Stomach smooth muscle (tissue), 2 donors: Measurements from ENCODE around the gene PMPCA.

Experiments used
- H3K27ac ChIP-seq: one replicate; pipeline ENCODE4 v1.7.0; 2013; ENCODE audit warnings: mild to moderate bottlenecking, low read length, inconsistent platforms
- H3K27me3 ChIP-seq, 2 donors: one replicate each; pipeline ENCODE4 v1.7.0; 2013; ENCODE audit warnings: low read length in 2 of 2; ENCODE audit not compliant: insufficient read depth in 2 of 2, control insufficient read depth in 1 of 2
- H3K36me3 ChIP-seq, 2 donors: one replicate each; pipeline ENCODE4 v1.7.0; 2013; ENCODE audit warnings: low read length in 2 of 2; ENCODE audit not compliant: control insufficient read depth in 2 of 2, insufficient read depth in 2 of 2
- H3K4me1 ChIP-seq: one replicate; pipeline ENCODE4 v1.7.0; 2013; ENCODE audit warnings: low read length; ENCODE audit not compliant: control insufficient read depth, insufficient read depth
- H3K4me3 ChIP-seq, 2 donors: one replicate each; pipeline ENCODE4 v1.7.0; 2013; ENCODE audit warnings: low read length in 2 of 2
- H3K9ac ChIP-seq, 2 donors: one replicate each; pipeline ENCODE4 v1.7.0; 2013; ENCODE audit warnings: low read length in 2 of 2, mild to moderate bottlenecking in 1 of 2
- H3K9me3 ChIP-seq, 2 donors: one replicate each; pipeline ENCODE4 v1.7.0; 2013; ENCODE audit warnings: low read length in 2 of 2; ENCODE audit not compliant: control insufficient read depth in 2 of 2
- donor health status: healthy.
- donor health status: Pancreatic carcinoma.

The PMPCA gene

GRCh38 chr9:136366826-136367225 lies 43.6 kb upstream of the PMPCA start:
- no peak overlapping the region for H3K4me3 ChIP-seq
- no peaks in the 10 kb centered on the region for H3K9me3 ChIP-seq
- H3K4me1 ChIP-seq = peaks cover 18% of the 10 kb centered on the region
- no peaks in the 10 kb centered on the region for H3K36me3 ChIP-seq
- no peak overlapping the region for H3K9ac ChIP-seq
- H3K27me3 ChIP-seq = peaks cover 0 to 6% of the 10 kb centered on the region in 2 donors
- H3K27ac ChIP-seq = no peak overlapping the region

- H3K4me1 ChIP-seq = peaks cover 14% of the 10 kb centered on the region
- H3K36me3 ChIP-seq = no peaks in the 10 kb centered on the region
- peaks cover 0 to 6% of the 10 kb centered on the region in 2 donors for H3K27me3 ChIP-seq
- no peak overlapping the region for H3K27ac ChIP-seq
- no peak overlapping the region for H3K4me3 ChIP-seq
- no peaks in the 10 kb centered on the region for H3K9me3 ChIP-seq
- no peak overlapping the region for H3K9ac ChIP-seq
Observed at GRCh38 chr9:136367296-136368145, 42.9 kb upstream of the PMPCA start.

- Histone ChIP-seq H3K4me1 (peaks cover 13% of the 10 kb centered on the region), H3K9ac (no peak overlapping the region), H3K27me3 (peaks cover 0 to 6% of the 10 kb centered on the region in 2 donors), H3K27ac (no peak overlapping the region), H3K4me3 (no peak overlapping the region), H3K36me3 (no peaks in the 10 kb centered on the region), H3K9me3 (no peaks in the 10 kb centered on the region)
Observed at GRCh38 chr9:136368190-136368589, 42.3 kb upstream of the PMPCA start.

GRCh38 chr9:136370037-136370436 lies 40.4 kb upstream of the PMPCA start:
- Histone ChIP-seq H3K27ac (no peak overlapping the region), H3K36me3 (peaks cover 0 to 2% of the 10 kb centered on the region in 2 donors), H3K4me3 (no peak overlapping the region), H3K27me3 (no peaks in the 10 kb centered on the region), H3K9me3 (no peaks in the 10 kb centered on the region), H3K9ac (no peak overlapping the region), H3K4me1 (peaks cover 8% of the 10 kb centered on the region)

- Histone ChIP-seq H3K27me3 (no peaks in the 10 kb centered on the region), H3K36me3 (peaks cover 0 to 2% of the 10 kb centered on the region in 2 donors), H3K9ac (no peak overlapping the region), H3K9me3 (no peaks in the 10 kb centered on the region), H3K4me3 (no peak overlapping the region), H3K4me1 (peaks cover 10% of the 10 kb centered on the region), H3K27ac (no peak overlapping the region)
Observed at GRCh38 chr9:136370687-136371532, 39.5 kb upstream of the PMPCA start.

- H3K4me3 ChIP-seq = no peak overlapping the region
- H3K27ac ChIP-seq = no peak overlapping the region
- no peak overlapping the region for H3K9ac ChIP-seq
- H3K27me3 ChIP-seq = no peaks in the 10 kb centered on the region
- H3K9me3 ChIP-seq = no peaks in the 10 kb centered on the region
- peaks cover 10% of the 10 kb centered on the region for H3K4me1 ChIP-seq
- H3K36me3 ChIP-seq = peaks cover 0 to 2% of the 10 kb centered on the region in 2 donors
Observed at GRCh38 chr9:136371533-136371880, 39.0 kb upstream of the PMPCA start.

GRCh38 chr9:136372006-136372405 lies 38.5 kb upstream of the PMPCA start:
- H3K4me1 ChIP-seq = peaks cover 10% of the 10 kb centered on the region
- no peak overlapping the region for H3K9ac ChIP-seq
- H3K36me3 ChIP-seq = peaks cover 0 to 2% of the 10 kb centered on the region in 2 donors
- no peaks in the 10 kb centered on the region for H3K27me3 ChIP-seq
- no peak overlapping the region for H3K4me3 ChIP-seq
- H3K27ac ChIP-seq = no peak overlapping the region
- no peaks in the 10 kb centered on the region for H3K9me3 ChIP-seq

- peaks cover 10% of the 10 kb centered on the region for H3K4me1 ChIP-seq
- peaks cover 0 to 2% of the 10 kb centered on the region in 2 donors for H3K36me3 ChIP-seq
- no peak overlapping the region for H3K27ac ChIP-seq
- no peaks in the 10 kb centered on the region for H3K27me3 ChIP-seq
- H3K9ac ChIP-seq = no peak overlapping the region
- H3K4me3 ChIP-seq = peak overlapping the region in 1 of 2 donors; percentile 35
- H3K9me3 ChIP-seq = no peaks in the 10 kb centered on the region
Observed at GRCh38 chr9:136372561-136373299, 37.7 kb upstream of the PMPCA start.

GRCh38 chr9:136373300-136374182 lies 36.9 kb upstream of the PMPCA start, which contains the start of gene CARD9:
TSS of gene CARD9 (minus strand) at chr9:136373669. CDS start at chr9:136372078, 1,591 bp downstream.
- Histone ChIP-seq H3K9me3 (no peaks in the 10 kb centered on the region), H3K4me1 (peaks cover 10% of the 10 kb centered on the region), H3K36me3 (peaks cover 0 to 2% of the 10 kb centered on the region in 2 donors), H3K27ac (no peak within 1 kb of the TSS), H3K9ac (no peak within 1 kb of the TSS), H3K27me3 (no peaks in the 10 kb centered on the region), H3K4me3 (peak within 1 kb of the TSS in 1 of 2 donors; percentile 35)
